CD4-positive, alpha-beta T cell (primary cell): ENCODE results near the gene HDAC4. TPM values are rescaled to one million over a fixed set of nuclear protein-coding genes. Genes with fewer than 3 reads are reported as not detected.

ENCODE experiments used
- ATAC-seq: fragments of 200-7000 bp; cut with Tn5 transposase; one replicate; pipeline ENCODE4 v1.10.0; 2022; ENCODE audit warnings: mild to moderate bottlenecking; ENCODE audit not compliant: poor library complexity
- CTCF ChIA-PET: fragments of 350-600 bp; sonication (Branson Sonifier 250); formaldehyde crosslinking; loops from one replicate; lab custom pipeline; 2021; ENCODE audit warnings: antibody characterized with exemption, inconsistent platforms; lab: Charles Lee
- POLR2A ChIA-PET: fragments of 350-600 bp; sonication (Branson Sonifier 250); formaldehyde crosslinking; loops from one replicate; lab custom pipeline; 2021; ENCODE audit warnings: antibody characterized with exemption, inconsistent platforms; lab: Charles Lee
- DNase-seq, 14 experiments: peaks; one replicate each; pipeline ENCODE4 v3.0.0-alpha.2; 2013 to 2020; ENCODE audit warnings: mixed read lengths in 2 of 14
- H3K27ac ChIP-seq, 2 donors: one replicate each; pipeline versions ENCODE4 v1.5.1 to v1.7.0; 2013; ENCODE audit warnings: low read length in 2 of 2, low read depth in 1 of 2, mild to moderate bottlenecking in 1 of 2
- H3K27me3 ChIP-seq, 2 experiments: 1 replicate in 1 of 2; 2 replicates in 1 of 2; pipeline versions ENCODE4 v1.6.1 to v1.7.0; 2013; ENCODE audit warnings: low read length in 2 of 2, control low read depth in 1 of 2, mild to moderate bottlenecking in 1 of 2, moderate library complexity in 1 of 2; ENCODE audit not compliant: insufficient read depth in 2 of 2, control insufficient read depth in 1 of 2
- H3K36me3 ChIP-seq: one replicate; pipeline ENCODE4 v1.6.1; 2013; ENCODE audit warnings: low read length, control low read depth; ENCODE audit not compliant: insufficient read depth
- H3K4me1 ChIP-seq: one replicate; pipeline ENCODE4 v1.6.1; 2013; ENCODE audit warnings: low read length, control low read depth; ENCODE audit not compliant: insufficient read depth
- H3K4me3 ChIP-seq: one replicate; pipeline ENCODE4 v1.5.1; 2013; ENCODE audit warnings: mild to moderate bottlenecking, low read length, moderate library complexity
- H3K9me3 ChIP-seq, 2 experiments: 1 replicate in 1 of 2; 2 replicates in 1 of 2; pipeline versions ENCODE4 v1.6.1 to v1.7.0; 2013; ENCODE audit warnings: low read length in 2 of 2, mild to moderate bottlenecking in 2 of 2, control low read depth in 1 of 2, moderate library complexity in 1 of 2; ENCODE audit not compliant: control insufficient read depth in 1 of 2, insufficient read depth in 1 of 2
- H3K27ac Mint-ChIP-seq: one replicate; pipeline ENCODE4 v1.8.0; 2020; ENCODE audit warnings: mixed read lengths
- H3K27me3 Mint-ChIP-seq: one replicate; pipeline ENCODE4 v1.8.0; 2021; ENCODE audit warnings: mixed read lengths
- H3K36me3 Mint-ChIP-seq: one replicate; pipeline ENCODE4 v1.8.0; 2021; ENCODE audit warnings: low read depth, mixed read lengths
- H3K4me1 Mint-ChIP-seq: one replicate; pipeline ENCODE4 v1.8.0; 2021; ENCODE audit warnings: low read depth, mixed read lengths
- H3K4me3 Mint-ChIP-seq: one replicate; pipeline ENCODE4 v1.8.0; 2020; ENCODE audit warnings: mild to moderate bottlenecking, mixed read lengths
- H3K9me3 Mint-ChIP-seq: one replicate; pipeline ENCODE4 v1.8.0; 2020; ENCODE audit warnings: mixed read lengths
- CTCF ChIP-seq: fragments of 200-600 bp; IDR thresholded peaks from one replicate; pipeline ENCODE4 v1.8.0; 2022; ENCODE audit warnings: antibody characterized with exemption, mild to moderate bottlenecking
- intact Hi-C, 2 experiments: fragments of 100-400 bp; cut with DNase I in 1 of 2; cut with micrococcal nuclease in 1 of 2; formaldehyde crosslinking; loops; one replicate each; pipeline versions ENCODE4 v1.15.1 to v1.9.0; 2023 to 2025; cut with DNase I, micrococcal nuclease
- total RNA-seq, 174 experiments: library from RNA in 2 of 174; stranded (reverse) in 2 of 174; gene quantifications; one replicate each; pipeline ENCODE4 v1.2.3 and lab custom pipeline; 2021 to 2026

The HDAC4 gene
- total RNA-seq, 2 experiments from 2014 or later, result 45.3 to 49.2 TPM

- ATAC-seq (no peak), DNase-seq (no peak)
- H3K4me3 ChIP-seq, result no peak overlapping the region
- ChIA-PET CTCF (interaction anchor here (0.7 to 1.6 kb wide), 2 partner anchors 9 to 55 kb away, joined by 4 to 5 read pairs; no protein-coding TSS in a partner anchor), POLR2A (interaction anchor here (1.6 kb wide), 1 partner anchor 10 kb away, joined by 6 read pairs; no protein-coding TSS in a partner anchor)
- H3K36me3 ChIP-seq, result peaks cover 8% of the 10 kb centered on the region
- intact Hi-C loops, result no loop called here
- TF ChIP-seq CTCF, result no peak
- H3K4me1 ChIP-seq, result peaks cover 49% of the 10 kb centered on the region
- H3K9me3 ChIP-seq, result no peaks in the 10 kb centered on the region
- H3K9me3 Mint-ChIP-seq, result no peaks in the 10 kb centered on the region
- no peaks in the 10 kb centered on the region for H3K36me3 Mint-ChIP-seq
- H3K27me3 ChIP-seq, result no peaks in the 10 kb centered on the region
- H3K4me1 Mint-ChIP-seq, result peaks cover 81% of the 10 kb centered on the region
- H3K27me3 Mint-ChIP-seq, result no peaks in the 10 kb centered on the region
- H3K27ac ChIP-seq, result no peak overlapping the region
- peak overlapping the region; percentile 53 for H3K27ac Mint-ChIP-seq
- H3K4me3 Mint-ChIP-seq, result peak overlapping the region; percentile 54
Measured at GRCh38 chr2:239212121-239212928, 188.5 kb downstream of the HDAC4 start.

GRCh38 chr2:239211396-239212094, 189.3 kb downstream of the HDAC4 start:
- ChIA-PET POLR2A (interaction anchor here (1.6 kb wide), 1 partner anchor 10 kb away, joined by 6 read pairs; no protein-coding TSS in a partner anchor), CTCF (interaction anchor here (1.6 kb wide), 1 partner anchor 56 kb away, joined by 5 read pairs; no protein-coding TSS in a partner anchor)
- Mint-ChIP-seq H3K27me3 (no peaks in the 10 kb centered on the region), H3K27ac (peak overlapping the region; percentile 53), H3K36me3 (no peaks in the 10 kb centered on the region), H3K9me3 (no peaks in the 10 kb centered on the region), H3K4me1 (peaks cover 81% of the 10 kb centered on the region), H3K4me3 (peak overlapping the region; percentile 54)
- peak; percentile 24 for ATAC-seq
- H3K9me3 ChIP-seq, result no peaks in the 10 kb centered on the region
- peaks cover 8% of the 10 kb centered on the region for H3K36me3 ChIP-seq
- H3K4me1 ChIP-seq, result peaks cover 41% of the 10 kb centered on the region
- intact Hi-C loops, result no loop called here
- H3K27ac ChIP-seq, result no peak overlapping the region
- no peaks in the 10 kb centered on the region for H3K27me3 ChIP-seq
- H3K4me3 ChIP-seq, result no peak overlapping the region
- no peak for DNase-seq
- no peak for TF ChIP-seq CTCF

GRCh38 chr2:239209783-239210182, 191.0 kb downstream of the HDAC4 start:
- Histone ChIP-seq H3K36me3 (peaks cover 5% of the 10 kb centered on the region), H3K4me3 (no peak overlapping the region), H3K9me3 (no peaks in the 10 kb centered on the region), H3K4me1 (peaks cover 42% of the 10 kb centered on the region), H3K27ac (no peak overlapping the region), H3K27me3 (no peaks in the 10 kb centered on the region)
- H3K4me1 Mint-ChIP-seq, result peaks cover 79% of the 10 kb centered on the region
- no peak overlapping the region for H3K27ac Mint-ChIP-seq
- no peak overlapping the region for H3K4me3 Mint-ChIP-seq
- ChIA-PET POLR2A (no interaction called here), CTCF (no interaction called here)
- no peaks in the 10 kb centered on the region for H3K36me3 Mint-ChIP-seq
- H3K27me3 Mint-ChIP-seq, result no peaks in the 10 kb centered on the region
- intact Hi-C loops, result no loop called here
- no peak for TF ChIP-seq CTCF
- H3K9me3 Mint-ChIP-seq, result no peaks in the 10 kb centered on the region
- no peak for ATAC-seq
- peak in 1 of 14 experiments; percentile 26 for DNase-seq
